K562 (cell line): ENCODE results near the gene AKAP6. TPM values are rescaled to one million over a fixed set of nuclear protein-coding genes. Genes with fewer than 3 reads are reported as not detected.

Source experiments
- ATAC-seq: fragments of 200-7000 bp; cut with Tn5 transposase; 3 replicates; pipeline ENCODE4 v1.9.1; 2020; ENCODE audit warnings: moderate library complexity
- BruUV-seq: library from RNA; stranded (reverse); fragments of 400-500 nt; replicated peaks from 2 replicates; lab custom pipeline; 2021; lab: Mats Ljungman, UMichigan
- CTCF ChIA-PET: fragments of 300-600 bp; formaldehyde crosslinking; extraction: SDS; loops from one replicate; lab custom pipeline; 2021; ENCODE audit warnings: low intra/inter-chr PET ratio; lab: Yijun Ruan, JAX
- POLR2A ChIA-PET: fragments of 300-600, 350-650 bp; sonication (Branson Sonifier 250); formaldehyde crosslinking; extraction: SDS; loops from one replicate; lab custom pipeline; 2021; ENCODE audit warnings: antibody characterized with exemption, inconsistent platforms; lab: Yijun Ruan, JAX
- DNase-seq, 4 experiments: peaks; one replicate each; pipeline versions ENCODE4 v3.0.0 to v3.0.0-alpha.2; 2011 to 2018; ENCODE audit warnings: low spot score in 3 of 4, mixed read lengths in 3 of 4; ENCODE audit errors: extremely low read depth in 1 of 4
- FAIRE-seq: peaks from 2 replicates; lab custom pipeline; 2011; peaks lifted over from hg19 to GRCh38; lab: Jason Lieb, UNC
- H2AFZ ChIP-seq: 2 replicates; pipeline ENCODE4 v1.6.0; 2011; ENCODE audit warnings: low read depth, low read length, control low read depth, inconsistent platforms
- H3K27ac ChIP-seq: fragments of 200-600 bp; 3 replicates; pipeline ENCODE4 v1.8.0; 2011; ENCODE audit warnings: low read depth, mild to moderate bottlenecking, control low read depth, inconsistent platforms, low read length, moderate library complexity, mixed read lengths; ENCODE audit errors: extremely low read depth
- H3K27me3 ChIP-seq, 2 experiments: fragments of 300-600 bp in 1 of 2; 2 replicates in 1 of 2; 3 replicates in 1 of 2; pipeline versions ENCODE4 v1.6.0 to v1.8.0; 2011; ENCODE audit warnings: inconsistent platforms in 2 of 2, low read length in 2 of 2, mild to moderate bottlenecking in 1 of 2, mixed read lengths in 1 of 2, moderate library complexity in 1 of 2; ENCODE audit not compliant: control insufficient read depth in 2 of 2, insufficient read depth in 2 of 2
- H3K36me3 ChIP-seq: fragments of 300-600 bp; 3 replicates; pipeline ENCODE4 v1.8.0; 2011; ENCODE audit warnings: mild to moderate bottlenecking, low read length, inconsistent platforms; ENCODE audit not compliant: control insufficient read depth, insufficient read depth
- H3K4me1 ChIP-seq, 2 experiments: fragments of 200-600 bp in 1 of 2; replicated peaks in 1 of 2; 2 replicates in 1 of 2; 3 replicates in 1 of 2; pipeline versions ENCODE4 v1.5.1 to v1.8.0; 2011; ENCODE audit warnings: inconsistent platforms in 2 of 2, low read length in 2 of 2, mild to moderate bottlenecking in 1 of 2, mixed read lengths in 1 of 2, moderate library complexity in 1 of 2; ENCODE audit not compliant: control insufficient read depth in 2 of 2, insufficient read depth in 2 of 2
- H3K4me2 ChIP-seq: 2 replicates; pipeline ENCODE4 v1.6.1; 2011; ENCODE audit warnings: low read length, control low read depth, inconsistent platforms, mixed read lengths; ENCODE audit not compliant: insufficient read depth
- H3K4me3 ChIP-seq: fragments of 200-600 bp; sonication (generic), shearing (Covaris generic); 2 replicates; pipeline ENCODE4 v1.5.1; 2016; ENCODE audit warnings: control low read depth, inconsistent platforms
- H3K79me2 ChIP-seq: fragments of 200-600 bp; 3 replicates; pipeline ENCODE4 v1.8.0; 2011; ENCODE audit warnings: low read length, inconsistent platforms; ENCODE audit not compliant: control insufficient read depth, insufficient read depth
- H3K9ac ChIP-seq, 2 experiments: 2 replicates each; pipeline versions ENCODE4 v1.6.0 to v1.6.1; 2011; ENCODE audit warnings: low read depth in 2 of 2, low read length in 2 of 2, control low read depth in 1 of 2, inconsistent platforms in 1 of 2, mild to moderate bottlenecking in 1 of 2, mixed read lengths in 1 of 2; ENCODE audit not compliant: insufficient read depth in 1 of 2
- H3K9me1 ChIP-seq: one replicate; pipeline ENCODE4 v1.6.0; 2011; ENCODE audit warnings: inconsistent platforms, mild to moderate bottlenecking, low read length, moderate library complexity; ENCODE audit not compliant: control insufficient read depth, insufficient read depth
- H3K9me3 ChIP-seq: replicated peaks from 2 replicates; pipeline ENCODE4 v1.5.1; 2011; ENCODE audit warnings: low read depth, low read length, inconsistent platforms; ENCODE audit not compliant: control insufficient read depth, insufficient read depth
- H4K20me1 ChIP-seq: replicated peaks from 2 replicates; pipeline ENCODE4 v1.6.1; 2011; ENCODE audit warnings: low read length, inconsistent platforms, mixed read lengths; ENCODE audit not compliant: control insufficient read depth, insufficient read depth
- AFF4 ChIP-seq: sonication (generic); formaldehyde crosslinking; IDR thresholded peaks from 2 replicates; pipeline ENCODE4 v1.8.0; 2023; ENCODE audit warnings: mild to moderate bottlenecking, missing genetic modification reagents
- BDP1 ChIP-seq: IDR thresholded peaks from 3 replicates; pipeline ENCODE4 v1.6.1; 2011; ENCODE audit not compliant: insufficient read length, insufficient read depth
- CBFA2T3 ChIP-seq: fragments of 450-650 bp; IDR thresholded peaks from 2 replicates; pipeline ENCODE4 v1.6.1; 2017
- CTCFL ChIP-seq: IDR thresholded peaks from 2 replicates; pipeline ENCODE4 v1.6.1; 2011; ENCODE audit warnings: borderline replicate concordance, low read depth, mild to moderate bottlenecking, moderate library complexity, low read length; ENCODE audit not compliant: insufficient read depth, poor library complexity, severe bottlenecking
- PBX2 ChIP-seq, 2 experiments: IDR thresholded peaks in 1 of 2; conservative IDR thresholded peaks in 1 of 2; 2 replicates each; pipeline ENCODE4 v1.6.1; 2016; ENCODE audit warnings: low read depth in 2 of 2, mild to moderate bottlenecking in 1 of 2, missing compliant biosample characterization in 1 of 2, missing genetic modification characterization in 1 of 2, moderate library complexity in 1 of 2
- RBFOX2 ChIP-seq: fragments of 200-400 bp; formaldehyde crosslinking; IDR thresholded peaks from 2 replicates; pipeline ENCODE4 v1.6.1; 2017; ENCODE audit warnings: low read depth, mild to moderate bottlenecking, low read length, moderate library complexity
- SP1 ChIP-seq: sonication (generic); formaldehyde crosslinking; IDR thresholded peaks from 2 replicates; pipeline ENCODE4 v1.8.1; 2022; ENCODE audit warnings: mild to moderate bottlenecking, missing genetic modification reagents
- XRCC4 ChIP-seq: IDR thresholded peaks from one replicate; pipeline ENCODE4 v1.6.1; 2011; ENCODE audit not compliant: insufficient read depth, insufficient read length; ENCODE audit errors: extremely low read depth
- ZKSCAN3 ChIP-seq: fragments of 250-450 bp; sonication (Bioruptor Pico); IDR thresholded peaks from 2 replicates; pipeline ENCODE4 v1.4.0; 2020
- ZNF197 ChIP-seq: fragments of 200-800 bp; sonication (Bioruptor generic); IDR thresholded peaks from 2 replicates; pipeline ENCODE4 v1.6.1; 2016; ENCODE audit warnings: low read depth, missing genetic modification characterization, missing compliant biosample characterization
- ZNF316 ChIP-seq: fragments of 450-650 bp; IDR thresholded peaks from 2 replicates; pipeline ENCODE4 v1.6.1; 2016
- ZNF436 ChIP-seq: fragments of 250-450, 450-650 bp; sonication (Bioruptor Pico); formaldehyde crosslinking; IDR thresholded peaks from 2 replicates; pipeline ENCODE4 v1.7.0; 2020; ENCODE audit warnings: mild to moderate bottlenecking
- WGBS: fragments of 100-300 bp; shearing (Covaris generic); methylation state at CpG from one replicate; pipeline ENCODE4 v1.1.6; 2016; ENCODE audit warnings: low coverage, mixed read lengths; ENCODE audit not compliant: insufficient coverage; ENCODE audit errors: missing lambda C conversion rate; 5-methylcytosine and 5-hydroxymethylcytosine counted together
- in situ Hi-C: fragments of 300-500 bp; cut with MboI; formaldehyde crosslinking; loops from 4 replicates; pipeline ENCODE4 v1.15.0; 2018; ENCODE audit warnings: inconsistent platforms, mixed read lengths
- intact Hi-C: fragments of 100-400 bp; cut with micrococcal nuclease; formaldehyde crosslinking; loops from 2 replicates; pipeline ENCODE4 v1.14.2; 2022
- polyA plus RNA-seq, 8 experiments: library from polyadenylated mRNA; depleted of rRNA in 4 of 8; stranded (reverse) in 5 of 8; unstranded in 3 of 8; fragments of >200 nt; fragmentation: Nextera tagmentation in 2 of 8; fragmentation: Illumina TruSeq in 1 of 8; extraction: Ambion mirVana in 2 of 8; extraction: Trizol in 1 of 8; gene quantifications; 2 replicates each; pipeline versions ENCODE4 v1.2.1 to v1.2.3, GENCODE V29; 2011 to 2014; ENCODE audit warnings: inconsistent platforms in 1 of 8, missing spikeins in 1 of 8
- total RNA-seq, 7 experiments: library from RNA; depleted of rRNA in 6 of 7; stranded (reverse); fragments of >200 nt in 6 of 7; fragmentation: Illumina TruSeq in 2 of 7; extraction: Trizol in 2 of 7; gene quantifications; 2 replicates each; pipeline versions ENCODE4 v1.2.1 to v1.2.3, GENCODE V29; 2011 to 2021; ENCODE audit warnings: low replicate concordance in 1 of 7
- TF ChIP-seq, protein P1 (sequence below): fragments of 450-650 bp; IDR thresholded peaks from 2 replicates; pipeline ENCODE4 v1.6.1; 2016

The AKAP6 gene
- total and polyA plus RNA-seq, 9 of the 15 experiments (the other 6 are each of a cell fraction or from before 2014, with no cell fraction given) = 0.03 to 1.7 (median 0.48) TPM

GRCh38 chr14:32650665-32651064 lies 321.6 kb downstream of the AKAP6 start:
- TF ChIP-seq, protein P1, sequence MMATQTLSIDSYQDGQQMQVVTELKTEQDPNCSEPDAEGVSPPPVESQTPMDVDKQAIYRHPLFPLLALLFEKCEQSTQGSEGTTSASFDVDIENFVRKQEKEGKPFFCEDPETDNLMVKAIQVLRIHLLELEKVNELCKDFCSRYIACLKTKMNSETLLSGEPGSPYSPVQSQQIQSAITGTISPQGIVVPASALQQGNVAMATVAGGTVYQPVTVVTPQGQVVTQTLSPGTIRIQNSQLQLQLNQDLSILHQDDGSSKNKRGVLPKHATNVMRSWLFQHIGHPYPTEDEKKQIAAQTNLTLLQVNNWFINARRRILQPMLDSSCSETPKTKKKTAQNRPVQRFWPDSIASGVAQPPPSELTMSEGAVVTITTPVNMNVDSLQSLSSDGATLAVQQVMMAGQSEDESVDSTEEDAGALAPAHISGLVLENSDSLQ = no peak
- no peak for TF ChIP-seq ZNF436
- no peak for TF ChIP-seq ZNF316
- no peak for TF ChIP-seq BDP1
- no peak for TF ChIP-seq AFF4 (CRISPR knock-in tag)
- no peak for TF ChIP-seq XRCC4
- no peak for TF ChIP-seq CBFA2T3
- TF ChIP-seq RBFOX2 = no peak
- no peak for TF ChIP-seq CTCFL
- no peak for TF ChIP-seq ZKSCAN3 (CRISPR knock-in tag)
- no peak for TF ChIP-seq SP1 (CRISPR knock-in tag)
- TF ChIP-seq ZNF197 (CRISPR knock-in tag) = no peak
- no peak for TF ChIP-seq PBX2 (CRISPR knock-in tag; IDR thresholded peaks at IDR 0.05; ENCODE audit: low read depth)
- no peak for TF ChIP-seq PBX2 (tag; conservative IDR thresholded peaks at IDR 0.05; ENCODE audit: low read depth)

More at GRCh38 chr14:32650665-32651064, 321.6 kb downstream of the AKAP6 start:
- no peak overlapping the region for H3K4me2 ChIP-seq
- no peaks in the 10 kb centered on the region for H4K20me1 ChIP-seq
- in situ Hi-C loops = no loop called here
- intact Hi-C loops = no loop called here
- DNase-seq (no peak), ATAC-seq (no peak), FAIRE-seq (no peak)
- no peak overlapping the region for H3K4me3 ChIP-seq
- H3K36me3 ChIP-seq = no peaks in the 10 kb centered on the region
- ChIA-PET POLR2A (no interaction called here), CTCF (no interaction called here)
- no peaks in the 10 kb centered on the region for H3K4me1 ChIP-seq
- WGBS = 3% methylated on average over 3 of the region's 3 CpGs
- no peak overlapping the region for H3K27ac ChIP-seq
- no peak overlapping the region for H2AFZ ChIP-seq
- no peaks in the 10 kb centered on the region for H3K27me3 ChIP-seq
- no peaks in the 10 kb centered on the region for H3K79me2 ChIP-seq
- H3K9ac ChIP-seq = no peak overlapping the region
- no TSS peak for BruUV-seq
- no peaks in the 10 kb centered on the region for H3K9me3 ChIP-seq
- no peaks in the 10 kb centered on the region for H3K9me1 ChIP-seq
